Measurements from ENCODE around the gene CYB561D2.

- TF ChIP-seq EZH2 (IDR thresholded peaks at IDR 0.05; ENCODE audit: insufficient read depth, poor library complexity, severe bottlenecking): no peak
- TF ChIP-seq EZH2phosphoT487 (IDR thresholded peaks at IDR 0.05; ENCODE audit: insufficient read depth, low read depth): no peak
Measured at GRCh38 chr3:50354186-50354764, 3.6 kb downstream of the CYB561D2 start.
